CD4-positive, alpha-beta T cell treated with Interferon gamma for 1 hour (primary cell): ENCODE data around the gene HAUS6.
"Not testable (repeated sequence)": the region's sequence is repeated elsewhere in the genome, so short reads cannot be mapped to it uniquely, and the experiment has no call there.

Experiments used
- DNase-seq: peaks from one replicate; pipeline ENCODE4 v3.0.0-alpha.2; 2020

The HAUS6 gene, protein sequence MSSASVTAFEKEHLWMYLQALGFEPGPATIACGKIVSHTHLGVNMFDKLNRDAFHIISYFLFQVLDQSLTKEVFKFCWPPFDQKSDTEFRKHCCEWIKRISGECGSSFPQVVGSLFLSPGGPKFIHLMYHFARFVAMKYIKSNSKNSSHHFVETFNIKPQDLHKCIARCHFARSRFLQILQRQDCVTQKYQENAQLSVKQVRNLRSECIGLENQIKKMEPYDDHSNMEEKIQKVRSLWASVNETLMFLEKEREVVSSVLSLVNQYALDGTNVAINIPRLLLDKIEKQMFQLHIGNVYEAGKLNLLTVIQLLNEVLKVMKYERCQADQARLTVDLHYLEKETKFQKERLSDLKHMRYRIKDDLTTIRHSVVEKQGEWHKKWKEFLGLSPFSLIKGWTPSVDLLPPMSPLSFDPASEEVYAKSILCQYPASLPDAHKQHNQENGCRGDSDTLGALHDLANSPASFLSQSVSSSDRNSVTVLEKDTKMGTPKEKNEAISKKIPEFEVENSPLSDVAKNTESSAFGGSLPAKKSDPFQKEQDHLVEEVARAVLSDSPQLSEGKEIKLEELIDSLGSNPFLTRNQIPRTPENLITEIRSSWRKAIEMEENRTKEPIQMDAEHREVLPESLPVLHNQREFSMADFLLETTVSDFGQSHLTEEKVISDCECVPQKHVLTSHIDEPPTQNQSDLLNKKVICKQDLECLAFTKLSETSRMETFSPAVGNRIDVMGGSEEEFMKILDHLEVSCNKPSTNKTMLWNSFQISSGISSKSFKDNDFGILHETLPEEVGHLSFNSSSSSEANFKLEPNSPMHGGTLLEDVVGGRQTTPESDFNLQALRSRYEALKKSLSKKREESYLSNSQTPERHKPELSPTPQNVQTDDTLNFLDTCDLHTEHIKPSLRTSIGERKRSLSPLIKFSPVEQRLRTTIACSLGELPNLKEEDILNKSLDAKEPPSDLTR

GRCh38 chr9:19102631-19103345 is at the start of gene HAUS6:
HAUS6 (minus strand) TSS chr9:19102904; CDS start chr9:19102651, 253 bp downstream.
- DNase-seq = peak; percentile 96

DNA sequence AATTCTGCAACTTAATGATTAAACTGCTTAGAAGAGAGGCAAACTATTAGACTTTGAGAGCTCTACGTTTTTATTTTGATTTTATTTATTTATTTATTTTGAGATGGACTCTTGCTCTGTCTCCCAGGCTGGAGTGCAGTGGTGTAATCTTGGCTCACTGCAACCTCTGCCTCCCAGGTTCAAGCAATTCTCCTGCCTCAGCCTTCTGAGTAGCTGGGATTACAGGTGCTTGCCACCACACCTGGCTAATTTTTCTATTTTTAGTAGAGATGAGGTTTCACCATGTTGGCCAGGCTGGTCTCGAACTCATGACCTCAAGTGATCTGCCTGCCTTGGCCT is 49.4 kb upstream of the HAUS6 start:
- not testable (repeated sequence) for DNase-seq

GRCh38 chr9:19151425-19152159 is 48.9 kb upstream of the HAUS6 start:
- no peak for DNase-seq

GRCh38 chr9:19149230-19149629 is 46.5 kb upstream of the HAUS6 start:
- DNase-seq = no peak

DNA sequence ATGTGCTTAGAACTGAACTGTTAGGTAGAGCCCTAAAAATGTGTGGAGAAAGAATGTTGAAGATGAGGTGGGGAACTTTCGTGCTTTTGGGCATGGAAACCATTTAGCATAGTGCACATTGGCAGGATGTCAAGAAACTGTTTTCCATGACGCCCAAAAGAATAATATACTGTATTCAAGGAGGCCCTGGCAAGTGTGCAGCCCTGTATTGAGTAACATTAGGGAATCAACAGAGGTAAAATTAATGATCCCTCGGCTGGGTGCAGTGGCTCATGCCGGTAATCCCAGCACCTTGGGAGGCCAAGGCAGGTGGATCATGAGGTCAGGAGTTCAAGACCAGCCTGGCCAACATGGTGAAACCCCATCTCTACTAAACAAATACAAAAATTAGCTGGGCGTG is 45.5 kb upstream of the HAUS6 start:
- DNase-seq = no peak

DNA sequence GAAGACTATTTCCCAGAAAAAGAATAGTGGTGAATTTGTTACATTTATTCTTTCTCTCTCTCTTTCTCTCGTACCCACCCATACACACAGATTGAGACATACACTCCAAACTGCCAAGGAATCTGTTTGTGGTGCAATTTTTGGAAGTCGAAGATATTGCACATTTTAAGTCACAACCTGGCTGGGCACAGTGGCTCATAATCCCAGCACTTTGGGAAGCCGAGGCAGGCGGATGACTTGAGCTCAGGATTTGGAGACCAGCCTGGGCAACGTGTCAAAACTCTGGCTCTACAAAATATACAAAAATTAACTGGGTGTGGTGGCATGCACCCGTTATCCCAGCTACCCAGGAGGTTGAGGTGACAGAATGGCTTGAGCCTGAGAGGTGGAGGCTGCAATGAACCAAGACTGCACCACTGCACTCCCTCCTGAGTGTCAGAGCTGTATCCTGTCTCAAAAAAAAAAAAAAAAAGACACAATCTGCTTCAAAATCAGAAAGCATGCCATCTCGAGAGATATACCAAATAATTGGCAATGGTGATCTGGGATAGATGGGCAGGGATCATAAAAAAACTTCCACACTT is 43.8 kb upstream of the HAUS6 start:
- DNase-seq = no peak

DNA sequence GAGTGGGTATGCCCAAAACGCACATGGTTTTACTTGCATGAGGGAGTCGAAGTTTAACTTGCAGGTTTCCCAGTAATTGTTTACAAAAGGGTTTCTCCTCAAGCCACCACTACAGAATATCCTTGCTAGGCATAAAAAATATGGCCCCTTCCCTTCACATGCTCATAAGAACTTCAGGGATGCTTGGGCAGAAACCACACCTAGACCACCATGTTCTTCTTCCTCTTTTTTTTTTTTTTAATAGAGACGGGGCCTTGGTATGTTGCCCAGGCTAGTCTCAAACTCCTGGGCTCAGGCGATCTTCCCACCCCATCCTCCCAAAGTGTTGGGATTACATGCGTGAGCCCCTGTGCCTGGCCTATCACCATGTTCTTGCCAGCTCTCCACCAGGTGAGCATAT is 43.2 kb upstream of the HAUS6 start:
- DNase-seq = no peak

GRCh38 chr9:19140259-19140658 is 37.6 kb upstream of the HAUS6 start:
- DNase-seq = no peak

DNA sequence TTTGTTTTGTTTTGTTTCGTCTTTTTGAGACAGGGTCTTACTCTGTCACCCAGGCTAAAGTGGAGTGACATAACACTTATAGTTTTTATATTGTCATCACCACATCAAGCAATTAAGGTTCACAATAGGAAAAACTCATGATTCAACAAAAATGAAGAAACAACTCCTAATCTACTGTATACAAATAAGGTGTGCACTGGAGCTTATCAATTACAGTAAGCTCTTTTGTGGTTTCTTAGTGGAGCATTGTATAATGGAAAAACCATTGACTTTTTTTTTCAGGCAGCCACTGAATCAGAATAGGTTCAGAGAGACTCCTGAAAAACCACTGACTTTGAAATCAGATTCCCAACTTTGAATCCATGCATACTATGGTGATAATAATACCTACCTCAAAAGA is 35.4 kb upstream of the HAUS6 start:
- DNase-seq = no peak

DNA sequence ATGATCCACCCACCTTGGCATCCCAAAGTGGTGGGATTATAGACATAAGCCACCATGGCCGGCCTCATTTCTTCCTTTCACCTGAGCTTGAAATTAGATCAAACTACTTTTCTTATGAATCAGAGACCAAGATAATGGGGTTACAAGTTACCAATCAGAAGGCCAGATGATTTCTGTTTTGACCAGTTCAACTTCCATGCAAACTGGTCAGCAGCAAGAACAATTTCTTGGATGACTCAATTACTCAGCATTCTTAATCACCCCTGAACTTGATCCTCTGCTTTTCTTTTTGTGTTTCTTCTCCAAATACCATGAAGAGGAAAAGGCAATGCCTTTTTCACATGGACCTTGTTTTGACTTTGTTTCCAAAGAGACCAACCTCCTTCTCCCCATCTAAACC is 34.6 kb upstream of the HAUS6 start:
- no peak for DNase-seq

DNA sequence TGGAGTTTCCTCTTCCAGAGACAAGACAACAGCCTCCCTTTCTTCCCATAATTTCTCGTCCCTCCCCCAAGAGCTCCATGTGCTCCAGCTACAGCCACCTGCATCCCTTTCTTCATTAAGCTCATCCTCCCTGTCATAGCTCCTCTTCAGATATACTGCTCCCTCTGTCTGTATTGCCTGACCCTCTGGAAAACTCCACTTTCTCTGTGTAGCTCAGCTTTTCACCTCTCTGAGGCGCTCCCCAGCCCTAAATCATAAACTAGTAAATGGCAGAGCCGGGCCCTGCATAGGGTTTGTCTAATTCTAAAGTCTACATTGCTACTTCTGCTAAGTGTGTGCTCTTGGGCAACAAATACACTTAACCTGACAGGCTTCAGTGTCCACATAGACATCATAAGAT is 33.4 kb upstream of the HAUS6 start:
- no peak for DNase-seq

GRCh38 chr9:19133549-19134345 is 31.0 kb upstream of the HAUS6 start:
- DNase-seq = no peak

DNA sequence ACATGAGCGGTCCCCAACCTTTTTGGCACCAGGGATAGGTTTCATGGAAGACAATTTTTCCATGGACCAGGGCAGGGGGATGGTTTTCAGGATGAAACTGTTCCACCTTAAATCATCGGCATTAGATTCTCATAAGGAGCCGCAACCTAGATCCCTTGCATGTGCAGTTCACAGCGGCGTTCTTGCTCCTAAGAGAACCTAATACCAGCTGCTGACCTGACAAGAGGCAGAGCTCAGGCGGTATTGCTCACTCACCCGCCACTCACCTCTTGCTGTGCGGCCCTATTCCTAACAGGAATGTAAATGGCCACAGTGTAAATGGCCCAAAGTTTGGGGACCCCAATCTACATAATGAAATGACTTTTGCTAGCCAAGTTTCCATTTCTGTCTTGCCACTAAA is 27.7 kb upstream of the HAUS6 start:
- DNase-seq = no peak

DNA sequence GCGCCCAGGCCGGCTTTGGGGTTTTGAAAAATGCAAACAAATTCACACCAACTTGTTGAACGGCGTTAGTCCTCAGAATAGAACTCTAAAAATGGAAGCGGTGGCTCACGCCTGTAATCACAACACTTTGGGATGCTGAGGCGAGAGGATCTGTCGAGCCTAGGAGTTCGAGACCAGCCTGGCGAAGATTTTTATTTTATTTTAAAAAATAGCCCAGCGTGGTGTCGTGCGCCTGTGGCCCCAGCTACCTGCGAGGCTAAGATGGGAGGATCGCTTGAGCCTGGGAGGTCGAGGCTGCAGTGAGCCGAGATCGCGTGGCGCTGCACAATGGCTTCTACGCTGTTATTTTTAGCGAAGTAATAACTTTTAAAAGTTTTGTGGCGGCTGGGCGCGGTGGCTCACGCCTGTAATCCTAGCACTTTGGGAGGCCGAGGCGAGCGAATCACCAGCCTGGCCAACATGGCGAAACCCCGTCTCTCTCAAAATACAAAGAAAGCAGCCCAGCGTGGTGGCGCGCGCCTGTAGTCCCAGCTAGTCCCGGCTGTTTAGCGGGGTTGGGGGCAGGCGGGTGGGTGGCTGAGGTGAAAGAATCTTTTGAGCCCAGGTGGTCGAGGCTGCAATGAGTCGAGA is 25.3 kb upstream of the HAUS6 start:
- DNase-seq = peak; percentile 14

DNA sequence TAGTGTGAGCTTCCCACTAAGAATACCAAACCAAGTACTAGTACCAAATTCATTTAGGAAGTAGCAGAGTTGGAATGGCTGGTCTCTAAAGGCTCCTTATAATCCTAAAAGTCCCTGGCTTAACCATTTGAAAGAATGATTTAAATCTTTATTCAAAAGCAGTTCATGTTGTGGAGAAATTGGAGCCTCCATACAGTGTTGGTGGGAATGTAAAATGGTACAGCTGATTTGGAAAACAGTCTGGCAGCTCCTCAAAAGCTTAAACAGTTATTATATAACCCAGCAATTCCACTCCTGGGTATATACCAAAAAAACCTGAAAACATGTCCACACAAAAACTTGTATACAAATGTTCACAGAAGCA is 21.7 kb upstream of the HAUS6 start:
- no peak for DNase-seq

DNA sequence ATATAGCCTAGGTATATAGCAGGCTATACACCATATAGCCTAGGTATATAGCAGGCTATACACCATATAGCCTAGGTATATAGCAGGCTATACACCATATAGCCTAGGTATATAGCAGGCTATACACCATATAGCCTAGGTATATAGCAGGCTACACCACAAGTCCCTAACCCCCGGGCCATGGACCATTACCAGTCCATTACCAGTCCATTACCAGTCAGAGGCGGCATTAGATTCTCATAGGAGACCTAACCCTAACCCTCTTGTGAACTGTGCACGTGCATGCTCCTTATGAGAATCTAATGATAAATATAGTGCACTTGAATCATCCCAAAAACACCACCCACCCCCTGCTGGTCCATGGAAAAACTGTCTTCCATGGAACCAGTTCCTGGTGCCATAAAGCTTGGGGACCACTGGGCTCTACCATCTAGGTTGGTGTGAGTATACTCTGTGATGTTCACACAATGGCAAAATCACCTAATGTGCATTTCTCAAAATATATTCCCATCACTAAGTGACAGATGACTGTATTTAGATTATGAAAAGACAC is 19.9 kb upstream of the HAUS6 start:
- DNase-seq = no peak

GRCh38 chr9:19120877-19121276 is 18.2 kb upstream of the HAUS6 start:
- DNase-seq = no peak

GRCh38 chr9:19119801-19120440 is 17.2 kb upstream of the HAUS6 start:
- DNase-seq = no peak

GRCh38 chr9:19119246-19119645 is 16.5 kb upstream of the HAUS6 start:
- no peak for DNase-seq

DNA sequence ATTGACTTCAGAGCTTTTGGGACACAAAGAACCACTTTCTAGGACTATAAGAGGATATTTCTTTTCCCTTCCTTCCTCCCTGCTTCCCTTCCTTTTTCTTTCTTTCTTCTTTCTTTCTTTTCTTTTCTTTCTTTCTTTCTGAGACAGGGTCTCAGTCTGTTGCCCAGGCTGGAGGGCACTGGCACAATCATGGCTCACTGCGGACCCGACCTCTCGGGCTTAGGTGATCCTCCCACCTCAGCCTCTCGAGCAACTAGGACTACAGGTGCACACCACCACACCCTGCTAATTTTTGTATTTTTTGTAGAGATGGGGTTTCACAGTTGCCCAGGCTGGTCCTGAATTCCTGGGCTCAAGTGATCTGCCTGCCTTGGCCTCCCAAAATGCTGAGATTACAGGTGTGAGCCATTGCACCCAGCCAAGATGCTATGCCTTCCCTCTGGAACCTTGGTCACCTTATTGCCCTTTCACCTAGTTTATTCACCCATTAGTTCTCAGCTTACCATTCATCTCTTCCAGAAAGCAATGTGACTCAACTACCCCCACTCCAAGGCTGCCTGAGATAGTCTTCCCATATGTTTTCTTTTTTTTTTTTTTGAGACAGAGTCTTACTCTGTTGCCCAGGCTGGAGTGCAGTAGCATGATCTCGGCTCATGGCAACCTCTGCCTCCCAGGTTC is 14.5 kb upstream of the HAUS6 start:
- no peak for DNase-seq
